GM19372 (cell line): Measurements from ENCODE around the gene CAMP.
"Not testable (repeated sequence)": the region's sequence is repeated elsewhere in the genome, so short reads cannot be mapped to it uniquely, and the experiment has no call there.

Source experiments
- ATAC-seq: cut with Tn5 transposase; IDR thresholded peaks from one replicate; pipeline ENCODE4 v1.9.1; 2021; ENCODE audit warnings: mild to moderate bottlenecking, low read depth, moderate library complexity; ENCODE audit not compliant: unreplicated experiment

The CAMP gene

GRCh38 chr3:48211776-48212175 is 11.5 kb upstream of the CAMP start:
- ATAC-seq: not testable (repeated sequence)

- no peak for ATAC-seq
These were observed 9.1 kb upstream of the CAMP start for GRCh38 chr3:48214225-48214624.

GRCh38 chr3:48215019-48215418 is 8.3 kb upstream of the CAMP start:
- no peak for ATAC-seq

- ATAC-seq: no peak
These were observed 7.8 kb upstream of the CAMP start for GRCh38 chr3:48215466-48215865.

GRCh38 chr3:48215876-48216275 is 7.4 kb upstream of the CAMP start:
- no peak for ATAC-seq

- no peak for ATAC-seq
These were observed 5.8 kb upstream of the CAMP start for GRCh38 chr3:48217449-48217848.

GRCh38 chr3:48218537-48218936 is 4.8 kb upstream of the CAMP start:
- no peak for ATAC-seq

GRCh38 chr3:48219543-48219942 is 3.8 kb upstream of the CAMP start:
- ATAC-seq: no peak

GRCh38 chr3:48220746-48221145 is 2.5 kb upstream of the CAMP start:
- ATAC-seq: no peak

- no peak for ATAC-seq
These were observed 2.3 kb downstream of the CAMP start for GRCh38 chr3:48225587-48225986.

- no peak for ATAC-seq
These were observed 3.6 kb downstream of the CAMP start for GRCh38 chr3:48226939-48227338.

GRCh38 chr3:48232232-48232631 is 8.9 kb downstream of the CAMP start:
- no peak for ATAC-seq

- ATAC-seq: no peak
These were observed 9.4 kb downstream of the CAMP start for GRCh38 chr3:48232734-48233133.

- ATAC-seq: no peak
These were observed 10.2 kb downstream of the CAMP start for GRCh38 chr3:48233542-48233941.

GRCh38 chr3:48236531-48236930 is 13.2 kb downstream of the CAMP start:
- ATAC-seq: no peak

GRCh38 chr3:48238531-48239085 is 15.3 kb downstream of the CAMP start:
- no peak for ATAC-seq

- ATAC-seq: no peak
These were observed 17.0 kb downstream of the CAMP start for GRCh38 chr3:48240000-48240963.

GRCh38 chr3:48241796-48242455 is 18.6 kb downstream of the CAMP start:
- no peak for ATAC-seq

GRCh38 chr3:48243886-48244285 is 20.6 kb downstream of the CAMP start:
- ATAC-seq: no peak

- ATAC-seq: no peak
These were observed 21.2 kb downstream of the CAMP start for GRCh38 chr3:48244461-48244860.

GRCh38 chr3:48245136-48245535 is 21.8 kb downstream of the CAMP start:
- ATAC-seq: no peak
